Measurements from ENCODE around the gene PRAF2.

DNA sequence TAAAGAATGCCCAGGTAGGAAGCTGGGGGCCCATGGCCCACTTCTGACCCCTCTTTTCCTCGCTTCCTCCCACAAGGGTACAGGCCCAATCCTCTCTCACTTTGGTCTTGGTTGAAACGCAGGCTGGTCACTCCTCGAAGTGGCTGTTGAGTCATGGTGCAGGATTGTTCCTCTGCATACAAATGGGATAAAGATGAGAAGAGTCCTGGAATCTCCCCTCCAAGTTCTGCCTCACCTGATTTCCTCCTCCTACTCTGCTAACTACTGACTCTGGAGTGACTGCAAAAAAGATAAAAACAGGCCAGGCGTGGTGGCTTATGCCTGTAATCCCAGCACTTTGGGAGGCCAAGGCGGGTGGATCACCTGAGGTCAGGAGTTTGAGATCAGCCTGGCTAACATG is 4.1 kb upstream of the PRAF2 start:
- no peak for TF ChIP-seq CTCF (IDR thresholded peaks at IDR 0.05)
- no peak for TF ChIP-seq POLR2A (IDR thresholded peaks at IDR 0.05)
